Karpas-422 (cell line): Measurements from ENCODE around the gene TLL2. TPM values are rescaled to one million over a fixed set of nuclear protein-coding genes. Genes with fewer than 3 reads are reported as not detected.

Experiments used
- DNase-seq: peaks from one replicate; pipeline ENCODE4 v3.0.0-alpha.2; 2015
- H2AFZ ChIP-seq: fragments of 200-600 bp; sonication (generic); 2 replicates; pipeline ENCODE4 v1.6.1; 2014; ENCODE audit warnings: antibody characterized with exemption, low read length, mixed read lengths
- H3K27ac ChIP-seq: fragments of 200-600 bp; sonication (generic); 2 replicates; pipeline ENCODE4 v1.5.1; 2014; ENCODE audit warnings: mild to moderate bottlenecking, low read length, moderate library complexity
- H3K27me3 ChIP-seq: fragments of 200-600 bp; sonication (generic); 2 replicates; pipeline ENCODE4 v1.6.1; 2014; ENCODE audit warnings: low read length, mixed read lengths
- H3K36me3 ChIP-seq: fragments of 200-600 bp; sonication (generic); 2 replicates; pipeline ENCODE4 v1.6.1; 2014; ENCODE audit warnings: low read length, mixed read lengths; ENCODE audit not compliant: insufficient read depth
- H3K4me1 ChIP-seq: fragments of 200-600 bp; sonication (generic); 2 replicates; pipeline ENCODE4 v1.6.1; 2014; ENCODE audit warnings: mild to moderate bottlenecking, low read length, mixed read lengths
- H3K4me2 ChIP-seq: fragments of 200-600 bp; sonication (generic); 2 replicates; pipeline ENCODE4 v1.6.1; 2014; ENCODE audit warnings: low read length, low read depth, mild to moderate bottlenecking; ENCODE audit not compliant: poor library complexity, severe bottlenecking
- H3K4me3 ChIP-seq: fragments of 200-600 bp; sonication (generic); 2 replicates; pipeline ENCODE4 v1.5.1; 2014; ENCODE audit warnings: mild to moderate bottlenecking, antibody characterized with exemption, low read length, mixed read lengths
- H3K79me2 ChIP-seq: fragments of 200-600 bp; sonication (generic); 2 replicates; pipeline ENCODE4 v1.6.1; 2014; ENCODE audit warnings: mild to moderate bottlenecking, low read length, mixed read lengths
- H3K9ac ChIP-seq: fragments of 200-600 bp; sonication (generic); 2 replicates; pipeline ENCODE4 v1.6.0; 2014; ENCODE audit warnings: low read length
- H3K9me2 ChIP-seq: fragments of 200-600 bp; sonication (generic), shearing (Covaris generic); replicated peaks from 2 replicates; pipeline ENCODE4 v1.6.0; 2014; ENCODE audit warnings: mild to moderate bottlenecking, low read length, moderate library complexity; ENCODE audit not compliant: insufficient read depth
- H3K9me3 ChIP-seq: fragments of 300-700, 200-600 bp; sonication (generic); 2 replicates; pipeline ENCODE4 v1.6.1; 2014; ENCODE audit warnings: low read length, mixed read lengths
- H4K20me1 ChIP-seq: fragments of 200-600 bp; sonication (generic); 2 replicates; pipeline ENCODE4 v1.6.1; 2014; ENCODE audit warnings: mild to moderate bottlenecking, antibody characterized with exemption, low read length, low read depth; ENCODE audit not compliant: insufficient read depth
- total RNA-seq: library from RNA; depleted of rRNA; stranded (reverse); fragments of >200 nt; shearing (Covaris generic); gene quantifications from 2 replicates; pipeline ENCODE4 v1.2.3, GENCODE V29; 2014; ENCODE audit warnings: low replicate concordance

TLL2 gene
- total RNA-seq, 1 experiment from 2014 or later: not detected

- no peaks in the 10 kb centered on the region for H4K20me1 ChIP-seq
- no peaks in the 10 kb centered on the region for H3K27me3 ChIP-seq
- no peaks in the 10 kb centered on the region for H3K9me3 ChIP-seq
- H3K79me2 ChIP-seq: no peaks in the 10 kb centered on the region
- DNase-seq: no peak
- H3K4me2 ChIP-seq: no peak overlapping the region
- H3K9ac ChIP-seq: no peak overlapping the region
- H3K36me3 ChIP-seq: no peaks in the 10 kb centered on the region
- no peak overlapping the region for H2AFZ ChIP-seq
- H3K27ac ChIP-seq: no peak overlapping the region
- H3K4me1 ChIP-seq: no peaks in the 10 kb centered on the region
- H3K4me3 ChIP-seq: no peak overlapping the region
- H3K9me2 ChIP-seq: no peaks in the 10 kb centered on the region
Measured at GRCh38 chr10:96418582-96418981, 95.1 kb downstream of the TLL2 start.

GRCh38 chr10:96417441-96417840 lies 96.3 kb downstream of the TLL2 start:
- DNase-seq: no peak
- no peak overlapping the region for H3K4me3 ChIP-seq
- H3K4me1 ChIP-seq: no peaks in the 10 kb centered on the region
- H3K27me3 ChIP-seq: no peaks in the 10 kb centered on the region
- H3K9ac ChIP-seq: no peak overlapping the region
- no peaks in the 10 kb centered on the region for H3K36me3 ChIP-seq
- H3K27ac ChIP-seq: no peak overlapping the region
- no peak overlapping the region for H3K4me2 ChIP-seq
- no peaks in the 10 kb centered on the region for H3K79me2 ChIP-seq
- H3K9me2 ChIP-seq: no peaks in the 10 kb centered on the region
- H4K20me1 ChIP-seq: no peaks in the 10 kb centered on the region
- no peak overlapping the region for H2AFZ ChIP-seq
- no peaks in the 10 kb centered on the region for H3K9me3 ChIP-seq

- H4K20me1 ChIP-seq: no peaks in the 10 kb centered on the region
- H3K79me2 ChIP-seq: no peaks in the 10 kb centered on the region
- no peaks in the 10 kb centered on the region for H3K9me2 ChIP-seq
- no peak overlapping the region for H3K4me3 ChIP-seq
- H3K4me2 ChIP-seq: no peak overlapping the region
- no peak overlapping the region for H3K27ac ChIP-seq
- DNase-seq: no peak
- H3K4me1 ChIP-seq: no peaks in the 10 kb centered on the region
- H2AFZ ChIP-seq: no peak overlapping the region
- H3K9ac ChIP-seq: no peak overlapping the region
- no peaks in the 10 kb centered on the region for H3K36me3 ChIP-seq
- H3K9me3 ChIP-seq: no peaks in the 10 kb centered on the region
- H3K27me3 ChIP-seq: no peaks in the 10 kb centered on the region
Measured at GRCh38 chr10:96416643-96417042, 97.1 kb downstream of the TLL2 start.

- Histone ChIP-seq H3K36me3 (no peaks in the 10 kb centered on the region), H3K4me2 (no peak overlapping the region), H3K9me2 (no peaks in the 10 kb centered on the region), H3K4me3 (no peak overlapping the region), H4K20me1 (no peaks in the 10 kb centered on the region), H3K9me3 (no peaks in the 10 kb centered on the region), H3K9ac (no peak overlapping the region), H3K27me3 (no peaks in the 10 kb centered on the region), H3K79me2 (no peaks in the 10 kb centered on the region), H2AFZ (no peak overlapping the region), H3K4me1 (no peaks in the 10 kb centered on the region), H3K27ac (no peak overlapping the region)
- DNase-seq: no peak
Measured at GRCh38 chr10:96415891-96416554, 97.7 kb downstream of the TLL2 start.

- no peak for DNase-seq
Measured at GRCh38 chr10:96415150-96415890, 98.4 kb downstream of the TLL2 start.

GRCh38 chr10:96414303-96414702 lies 99.4 kb downstream of the TLL2 start:
- Histone ChIP-seq H3K36me3 (no peaks in the 10 kb centered on the region), H3K4me2 (no peak overlapping the region)
- DNase-seq: no peak

More at GRCh38 chr10:96415150-96415890, 98.4 kb downstream of the TLL2 start:
- H4K20me1 ChIP-seq: no peaks in the 10 kb centered on the region
- no peak overlapping the region for H3K4me3 ChIP-seq
- no peaks in the 10 kb centered on the region for H3K9me3 ChIP-seq
- H3K79me2 ChIP-seq: no peaks in the 10 kb centered on the region
- H3K27me3 ChIP-seq: no peaks in the 10 kb centered on the region
- H3K9ac ChIP-seq: no peak overlapping the region
- H2AFZ ChIP-seq: no peak overlapping the region
- H3K9me2 ChIP-seq: no peaks in the 10 kb centered on the region
- H3K36me3 ChIP-seq: no peaks in the 10 kb centered on the region
- no peak overlapping the region for H3K27ac ChIP-seq
- H3K4me2 ChIP-seq: no peak overlapping the region
- no peaks in the 10 kb centered on the region for H3K4me1 ChIP-seq

GRCh38 chr10:96413151-96413787 lies 100.5 kb downstream of the TLL2 start:
- peak; percentile 51 for DNase-seq
- no peaks in the 10 kb centered on the region for H3K27me3 ChIP-seq
- H3K9me3 ChIP-seq: no peaks in the 10 kb centered on the region
- H3K36me3 ChIP-seq: no peaks in the 10 kb centered on the region
- H3K4me2 ChIP-seq: no peak overlapping the region
- no peak overlapping the region for H3K4me3 ChIP-seq
- H3K4me1 ChIP-seq: no peaks in the 10 kb centered on the region
- H3K9me2 ChIP-seq: no peaks in the 10 kb centered on the region
- no peaks in the 10 kb centered on the region for H3K79me2 ChIP-seq
- no peak overlapping the region for H2AFZ ChIP-seq
- H3K27ac ChIP-seq: no peak overlapping the region
- H3K9ac ChIP-seq: no peak overlapping the region
- H4K20me1 ChIP-seq: no peaks in the 10 kb centered on the region

More at GRCh38 chr10:96414303-96414702, 99.4 kb downstream of the TLL2 start:
- no peaks in the 10 kb centered on the region for H3K79me2 ChIP-seq
- no peaks in the 10 kb centered on the region for H3K9me3 ChIP-seq
- H3K27ac ChIP-seq: no peak overlapping the region
- H3K9ac ChIP-seq: no peak overlapping the region
- H4K20me1 ChIP-seq: no peaks in the 10 kb centered on the region
- H3K27me3 ChIP-seq: no peaks in the 10 kb centered on the region
- H3K4me1 ChIP-seq: no peaks in the 10 kb centered on the region
- no peak overlapping the region for H2AFZ ChIP-seq
- H3K9me2 ChIP-seq: no peaks in the 10 kb centered on the region
- H3K4me3 ChIP-seq: no peak overlapping the region

- DNase-seq: no peak
- H3K9me2 ChIP-seq: no peaks in the 10 kb centered on the region
Measured at GRCh38 chr10:96411716-96412320, 101.9 kb downstream of the TLL2 start.

More at GRCh38 chr10:96411716-96412320, 101.9 kb downstream of the TLL2 start:
- Histone ChIP-seq H3K27ac (no peak overlapping the region), H3K36me3 (no peaks in the 10 kb centered on the region), H3K27me3 (no peaks in the 10 kb centered on the region), H3K4me2 (no peak overlapping the region), H3K9ac (no peak overlapping the region), H2AFZ (no peak overlapping the region), H3K9me3 (no peaks in the 10 kb centered on the region), H3K4me1 (no peaks in the 10 kb centered on the region), H3K79me2 (no peaks in the 10 kb centered on the region), H4K20me1 (no peaks in the 10 kb centered on the region), H3K4me3 (no peak overlapping the region)
